Stimulated activated memory B cell treated with anti-CD40 and anti-IgM and Interleukin-4, amounts not matched to agents 10 μg/mL and 1 μg/mL and 100 μg/mL, for 72 hours (primary cell): ENCODE data around the gene FOXN3.
"Not testable (repeated sequence)": the region's sequence is repeated elsewhere in the genome, so short reads cannot be mapped to it uniquely, and the experiment has no call there.

Experiments
- ATAC-seq: fragments of 150-1000 bp; cut with Tn5 transposase; 2 replicates; pipeline ENCODE4 v1.10.0; 2021
- H3K27ac Mint-ChIP-seq: one replicate; pipeline ENCODE4 v1.8.0; 2022; ENCODE audit warnings: mild to moderate bottlenecking, mixed read lengths
- H3K27me3 Mint-ChIP-seq: one replicate; pipeline ENCODE4 v1.8.0; 2022; ENCODE audit warnings: mixed read lengths
- H3K36me3 Mint-ChIP-seq: one replicate; pipeline ENCODE4 v1.8.0; 2022; ENCODE audit warnings: mixed read lengths
- H3K4me1 Mint-ChIP-seq: one replicate; pipeline ENCODE4 v1.8.0; 2022; ENCODE audit warnings: mixed read lengths
- H3K4me3 Mint-ChIP-seq: one replicate; pipeline ENCODE4 v1.8.0; 2022; ENCODE audit warnings: mild to moderate bottlenecking, moderate library complexity, mixed read lengths
- H3K9me3 Mint-ChIP-seq: one replicate; pipeline ENCODE4 v1.8.0; 2022; ENCODE audit warnings: mixed read lengths

The FOXN3 gene

GRCh38 chr14:89221109-89221810 is 195.8 kb downstream of the FOXN3 start:
- Mint-ChIP-seq H3K27me3 (no peaks in the 10 kb centered on the region), H3K36me3 (peaks cover 43% of the 10 kb centered on the region), H3K9me3 (no peaks in the 10 kb centered on the region), H3K4me3 (no peak overlapping the region), H3K27ac (no peak overlapping the region), H3K4me1 (peaks cover 10% of the 10 kb centered on the region)
- no peak for ATAC-seq

GRCh38 chr14:89219051-89219450 is 198.0 kb downstream of the FOXN3 start:
- Mint-ChIP-seq H3K27me3 (no peaks in the 10 kb centered on the region), H3K36me3 (peaks cover 53% of the 10 kb centered on the region), H3K9me3 (no peaks in the 10 kb centered on the region), H3K27ac (no peak overlapping the region), H3K4me1 (peaks cover 11% of the 10 kb centered on the region), H3K4me3 (no peak overlapping the region)
- ATAC-seq = no peak

- no peaks in the 10 kb centered on the region for H3K9me3 Mint-ChIP-seq
- no peak for ATAC-seq
- peaks cover 48% of the 10 kb centered on the region for H3K36me3 Mint-ChIP-seq
- H3K27ac Mint-ChIP-seq = no peak overlapping the region
- H3K4me3 Mint-ChIP-seq = no peak overlapping the region
- H3K4me1 Mint-ChIP-seq = peaks cover 11% of the 10 kb centered on the region
- no peaks in the 10 kb centered on the region for H3K27me3 Mint-ChIP-seq
These were observed 199.1 kb downstream of the FOXN3 start for GRCh38 chr14:89217891-89218290.

- no peak for ATAC-seq
- Mint-ChIP-seq H3K27me3 (no peaks in the 10 kb centered on the region), H3K27ac (no peak overlapping the region), H3K9me3 (no peaks in the 10 kb centered on the region), H3K36me3 (peaks cover 46% of the 10 kb centered on the region), H3K4me1 (peaks cover 11% of the 10 kb centered on the region), H3K4me3 (no peak overlapping the region)
These were observed 201.5 kb downstream of the FOXN3 start for GRCh38 chr14:89215531-89215930.

- Mint-ChIP-seq H3K4me1 (peaks cover 15% of the 10 kb centered on the region), H3K27ac (no peak overlapping the region)
These were observed 201.9 kb downstream of the FOXN3 start for GRCh38 chr14:89215114-89215513.

GRCh38 chr14:89214221-89214965 is 202.6 kb downstream of the FOXN3 start:
- peak overlapping the region; percentile 27 for H3K27ac Mint-ChIP-seq
- H3K27me3 Mint-ChIP-seq = no peaks in the 10 kb centered on the region
- H3K4me3 Mint-ChIP-seq = no peak overlapping the region
- no peak for ATAC-seq
- H3K36me3 Mint-ChIP-seq = peaks cover 41% of the 10 kb centered on the region
- no peaks in the 10 kb centered on the region for H3K9me3 Mint-ChIP-seq
- H3K4me1 Mint-ChIP-seq = peaks cover 17% of the 10 kb centered on the region

More at GRCh38 chr14:89215114-89215513, 201.9 kb downstream of the FOXN3 start:
- no peaks in the 10 kb centered on the region for H3K27me3 Mint-ChIP-seq
- H3K4me3 Mint-ChIP-seq = no peak overlapping the region
- peaks cover 46% of the 10 kb centered on the region for H3K36me3 Mint-ChIP-seq
- no peaks in the 10 kb centered on the region for H3K9me3 Mint-ChIP-seq
- no peak for ATAC-seq

GRCh38 chr14:89212386-89213235 is 204.4 kb downstream of the FOXN3 start:
- no peak overlapping the region for H3K4me3 Mint-ChIP-seq
- H3K9me3 Mint-ChIP-seq = no peaks in the 10 kb centered on the region
- no peak overlapping the region for H3K27ac Mint-ChIP-seq
- peaks cover 29% of the 10 kb centered on the region for H3K4me1 Mint-ChIP-seq
- H3K27me3 Mint-ChIP-seq = no peaks in the 10 kb centered on the region
- H3K36me3 Mint-ChIP-seq = peaks cover 25% of the 10 kb centered on the region
- ATAC-seq = no peak

- peaks cover 34% of the 10 kb centered on the region for H3K36me3 Mint-ChIP-seq
These were observed 207.5 kb downstream of the FOXN3 start for GRCh38 chr14:89209558-89209957.

GRCh38 chr14:89207925-89208328 is 209.1 kb downstream of the FOXN3 start:
- H3K4me1 Mint-ChIP-seq = peaks cover 48% of the 10 kb centered on the region
- H3K4me3 Mint-ChIP-seq = no peak overlapping the region
- peak overlapping the region; percentile 8 for H3K27ac Mint-ChIP-seq
- H3K36me3 Mint-ChIP-seq = peaks cover 27% of the 10 kb centered on the region
- peak; percentile 72 for ATAC-seq
- H3K9me3 Mint-ChIP-seq = no peaks in the 10 kb centered on the region
- no peaks in the 10 kb centered on the region for H3K27me3 Mint-ChIP-seq

More at GRCh38 chr14:89209558-89209957, 207.5 kb downstream of the FOXN3 start:
- H3K4me1 Mint-ChIP-seq = peaks cover 37% of the 10 kb centered on the region
- no peaks in the 10 kb centered on the region for H3K27me3 Mint-ChIP-seq
- H3K9me3 Mint-ChIP-seq = no peaks in the 10 kb centered on the region
- no peak for ATAC-seq
- H3K4me3 Mint-ChIP-seq = no peak overlapping the region
- no peak overlapping the region for H3K27ac Mint-ChIP-seq

- H3K27ac Mint-ChIP-seq = no peak overlapping the region
- no peak for ATAC-seq
- H3K36me3 Mint-ChIP-seq = peaks cover 27% of the 10 kb centered on the region
- H3K4me3 Mint-ChIP-seq = no peak overlapping the region
- no peaks in the 10 kb centered on the region for H3K27me3 Mint-ChIP-seq
- H3K4me1 Mint-ChIP-seq = peaks cover 61% of the 10 kb centered on the region
- no peaks in the 10 kb centered on the region for H3K9me3 Mint-ChIP-seq
These were observed 210.5 kb downstream of the FOXN3 start for GRCh38 chr14:89206389-89207031.

- Mint-ChIP-seq H3K9me3 (no peaks in the 10 kb centered on the region), H3K27me3 (no peaks in the 10 kb centered on the region), H3K27ac (no peak overlapping the region), H3K4me3 (no peak overlapping the region), H3K36me3 (peaks cover 30% of the 10 kb centered on the region), H3K4me1 (peaks cover 70% of the 10 kb centered on the region)
- ATAC-seq = no peak
These were observed 211.8 kb downstream of the FOXN3 start for GRCh38 chr14:89205137-89205740.

- H3K27ac Mint-ChIP-seq = no peak overlapping the region
- H3K9me3 Mint-ChIP-seq = no peaks in the 10 kb centered on the region
- no peak overlapping the region for H3K4me3 Mint-ChIP-seq
- peaks cover 43% of the 10 kb centered on the region for H3K36me3 Mint-ChIP-seq
- no peak for ATAC-seq
- no peaks in the 10 kb centered on the region for H3K27me3 Mint-ChIP-seq
- H3K4me1 Mint-ChIP-seq = peaks cover 67% of the 10 kb centered on the region
These were observed 214.4 kb downstream of the FOXN3 start for GRCh38 chr14:89202413-89203190.

- peaks cover 49% of the 10 kb centered on the region for H3K36me3 Mint-ChIP-seq
- peak overlapping the region; percentile 58 for H3K27ac Mint-ChIP-seq
- H3K4me3 Mint-ChIP-seq = no peak overlapping the region
- ATAC-seq = peak; percentile 53
- peaks cover 57% of the 10 kb centered on the region for H3K4me1 Mint-ChIP-seq
- no peaks in the 10 kb centered on the region for H3K27me3 Mint-ChIP-seq
- H3K9me3 Mint-ChIP-seq = no peaks in the 10 kb centered on the region
These were observed 215.4 kb downstream of the FOXN3 start for GRCh38 chr14:89201645-89202044.

GRCh38 chr14:89199357-89199756 is 217.7 kb downstream of the FOXN3 start:
- ATAC-seq, H3K9me3 Mint-ChIP-seq, H3K27me3 Mint-ChIP-seq, H3K4me3 Mint-ChIP-seq: not testable (repeated sequence)
- Mint-ChIP-seq H3K27ac (peak overlapping the region; percentile 23), H3K4me1 (peaks cover 57% of the 10 kb centered on the region), H3K36me3 (peaks cover 46% of the 10 kb centered on the region)
